NB4 (cell line): ENCODE measurements around the gene DLGAP4.
"Not testable (repeated sequence)": the region's sequence is repeated elsewhere in the genome, so short reads cannot be mapped to it uniquely, and the experiment has no call there.

Experiments used
- DNase-seq: peaks from one replicate; pipeline ENCODE4 v3.0.0; 2010; ENCODE audit warnings: low read depth
- H3K4me3 ChIP-seq: one replicate; pipeline ENCODE4 v1.5.1; 2011; ENCODE audit warnings: mild to moderate bottlenecking, low read depth, low read length, moderate library complexity
- MAX ChIP-seq: IDR thresholded peaks from 2 replicates; pipeline ENCODE4 v1.6.1; 2011; ENCODE audit warnings: low read depth, low read length
- MYC ChIP-seq: IDR thresholded peaks from 2 replicates; pipeline ENCODE4 v1.6.1; 2011; ENCODE audit warnings: low read depth, low read length
- POLR2A ChIP-seq: IDR thresholded peaks from 2 replicates; pipeline ENCODE4 v1.6.1; 2011; ENCODE audit warnings: mild to moderate bottlenecking; ENCODE audit not compliant: insufficient read length; ENCODE audit errors: extremely low read depth
- TF ChIP-seq, protein P1 (sequence below): IDR thresholded peaks from one replicate; pipeline ENCODE4 v1.5.1; 2012; ENCODE audit warnings: low read depth, low read length

The DLGAP4 gene

GRCh38 chr20:36468149-36469000 is 162.2 kb downstream of the DLGAP4 start:
- H3K4me3 ChIP-seq = no peak overlapping the region
- DNase-seq = no peak
- no peak for TF ChIP-seq POLR2A

DNA sequence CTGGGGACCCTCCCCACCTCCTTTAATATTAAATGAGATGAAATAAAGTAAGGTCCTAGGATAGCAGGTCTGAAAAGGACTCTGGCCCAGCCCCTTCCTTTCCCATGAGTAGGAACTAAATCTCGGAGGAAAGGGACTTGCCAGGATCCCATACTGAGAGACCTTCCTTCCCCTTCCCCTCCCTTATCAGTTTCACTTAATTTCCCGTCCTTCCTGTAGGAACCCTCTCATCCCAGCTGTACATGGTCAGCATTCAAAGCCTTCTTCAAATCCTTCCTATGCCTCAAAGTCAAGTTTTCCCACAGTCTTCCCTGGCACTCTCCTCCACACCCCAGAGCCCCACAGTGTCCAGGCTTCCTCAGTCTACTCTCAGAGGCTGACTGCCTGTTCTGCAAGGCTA is 163.8 kb downstream of the DLGAP4 start:
- DNase-seq = no peak

GRCh38 chr20:36471885-36472636 is 165.9 kb downstream of the DLGAP4 start:
- H3K4me3 ChIP-seq = no peak overlapping the region
- TF ChIP-seq, protein P1, sequence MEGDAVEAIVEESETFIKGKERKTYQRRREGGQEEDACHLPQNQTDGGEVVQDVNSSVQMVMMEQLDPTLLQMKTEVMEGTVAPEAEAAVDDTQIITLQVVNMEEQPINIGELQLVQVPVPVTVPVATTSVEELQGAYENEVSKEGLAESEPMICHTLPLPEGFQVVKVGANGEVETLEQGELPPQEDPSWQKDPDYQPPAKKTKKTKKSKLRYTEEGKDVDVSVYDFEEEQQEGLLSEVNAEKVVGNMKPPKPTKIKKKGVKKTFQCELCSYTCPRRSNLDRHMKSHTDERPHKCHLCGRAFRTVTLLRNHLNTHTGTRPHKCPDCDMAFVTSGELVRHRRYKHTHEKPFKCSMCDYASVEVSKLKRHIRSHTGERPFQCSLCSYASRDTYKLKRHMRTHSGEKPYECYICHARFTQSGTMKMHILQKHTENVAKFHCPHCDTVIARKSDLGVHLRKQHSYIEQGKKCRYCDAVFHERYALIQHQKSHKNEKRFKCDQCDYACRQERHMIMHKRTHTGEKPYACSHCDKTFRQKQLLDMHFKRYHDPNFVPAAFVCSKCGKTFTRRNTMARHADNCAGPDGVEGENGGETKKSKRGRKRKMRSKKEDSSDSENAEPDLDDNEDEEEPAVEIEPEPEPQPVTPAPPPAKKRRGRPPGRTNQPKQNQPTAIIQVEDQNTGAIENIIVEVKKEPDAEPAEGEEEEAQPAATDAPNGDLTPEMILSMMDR = no peak
- TF ChIP-seq POLR2A = no peak
- TF ChIP-seq MYC = no peak
- TF ChIP-seq MAX = no peak
- no peak for DNase-seq

More for the DNA sequence above, 163.8 kb downstream of the DLGAP4 start:
- no peak for TF ChIP-seq POLR2A
- TF ChIP-seq, protein P1 = no peak
- no peak for TF ChIP-seq MAX
- no peak for TF ChIP-seq MYC
- no peak overlapping the region for H3K4me3 ChIP-seq

- TF ChIP-seq MYC = no peak
- TF ChIP-seq, protein P1 = no peak
- TF ChIP-seq MAX = no peak
- TF ChIP-seq POLR2A = no peak
- DNase-seq = no peak
- H3K4me3 ChIP-seq = no peak overlapping the region
Measured at GRCh38 chr20:36472637-36473090, 166.5 kb downstream of the DLGAP4 start.

DNA sequence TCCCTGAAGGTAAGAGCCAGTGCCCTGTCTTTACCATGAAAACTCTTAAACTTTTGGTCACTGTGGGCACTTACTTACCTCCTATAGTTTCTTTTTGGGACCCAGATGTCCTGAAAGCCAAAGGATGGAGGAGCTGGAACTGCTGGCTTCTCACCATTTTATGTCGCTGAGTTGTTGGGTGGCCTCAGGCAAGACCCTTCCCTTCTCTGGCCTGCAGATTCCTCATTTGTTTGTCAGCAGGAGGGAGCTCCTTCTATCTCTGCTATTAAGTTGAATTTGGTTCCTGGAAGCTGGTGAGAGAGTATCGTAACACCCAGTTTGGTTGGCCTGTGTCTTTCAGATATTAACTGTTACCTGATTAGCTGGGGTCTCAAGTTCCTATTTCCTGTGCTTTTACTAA is 167.0 kb downstream of the DLGAP4 start:
- no peak for TF ChIP-seq POLR2A
- H3K4me3 ChIP-seq = no peak overlapping the region
- no peak for DNase-seq

- TF ChIP-seq, protein P1 = no peak
- TF ChIP-seq MYC = no peak
- TF ChIP-seq MAX = no peak
- TF ChIP-seq POLR2A = no peak
- no peak for DNase-seq
- no peak overlapping the region for H3K4me3 ChIP-seq
Measured at GRCh38 chr20:36474563-36474962, 168.4 kb downstream of the DLGAP4 start.

DNA sequence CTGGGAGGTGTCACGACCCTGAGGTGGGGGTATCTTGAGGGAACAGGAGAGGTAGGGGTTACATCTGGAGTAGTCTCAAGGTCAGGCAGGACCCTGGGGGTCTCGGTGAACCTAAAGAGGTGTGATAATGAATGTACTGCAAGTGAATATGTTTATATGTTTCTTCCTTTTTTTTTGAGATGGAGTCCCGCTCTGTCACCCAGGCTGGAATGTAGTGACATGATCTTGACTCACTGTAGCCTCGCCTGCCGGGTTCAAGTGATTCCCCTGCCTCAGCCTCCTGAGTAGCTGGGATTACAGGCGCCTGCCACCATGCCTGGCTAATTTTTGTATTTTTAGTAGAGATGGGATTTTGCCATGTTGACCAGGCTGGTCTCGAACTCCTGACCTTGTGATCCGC is 168.9 kb downstream of the DLGAP4 start:
- H3K4me3 ChIP-seq, DNase-seq: not testable (repeated sequence)
